AG09309 (cell line): Measurements from ENCODE around the gene VDR.

Experiments used
- DNase-seq: peaks from one replicate; pipeline ENCODE4 v3.0.0-alpha.2; 2010; ENCODE audit warnings: low read depth
- H3K4me3 ChIP-seq: 2 replicates; pipeline ENCODE4 v1.5.1; 2011; ENCODE audit warnings: mild to moderate bottlenecking, low read depth, low read length, moderate library complexity; ENCODE audit not compliant: control insufficient read depth
- CTCF ChIP-seq: IDR thresholded peaks from 2 replicates; pipeline ENCODE4 v1.5.1; 2011; ENCODE audit warnings: mild to moderate bottlenecking, low read depth, low read length, inconsistent platforms; ENCODE audit not compliant: insufficient read depth, control insufficient read depth; ENCODE audit errors: missing control alignments

VDR gene

GRCh38 chr12:47828976-47829482, 75.8 kb downstream of the VDR start:
- DNase-seq: no peak
- no peak overlapping the region for H3K4me3 ChIP-seq
- no peak for TF ChIP-seq CTCF

DNA sequence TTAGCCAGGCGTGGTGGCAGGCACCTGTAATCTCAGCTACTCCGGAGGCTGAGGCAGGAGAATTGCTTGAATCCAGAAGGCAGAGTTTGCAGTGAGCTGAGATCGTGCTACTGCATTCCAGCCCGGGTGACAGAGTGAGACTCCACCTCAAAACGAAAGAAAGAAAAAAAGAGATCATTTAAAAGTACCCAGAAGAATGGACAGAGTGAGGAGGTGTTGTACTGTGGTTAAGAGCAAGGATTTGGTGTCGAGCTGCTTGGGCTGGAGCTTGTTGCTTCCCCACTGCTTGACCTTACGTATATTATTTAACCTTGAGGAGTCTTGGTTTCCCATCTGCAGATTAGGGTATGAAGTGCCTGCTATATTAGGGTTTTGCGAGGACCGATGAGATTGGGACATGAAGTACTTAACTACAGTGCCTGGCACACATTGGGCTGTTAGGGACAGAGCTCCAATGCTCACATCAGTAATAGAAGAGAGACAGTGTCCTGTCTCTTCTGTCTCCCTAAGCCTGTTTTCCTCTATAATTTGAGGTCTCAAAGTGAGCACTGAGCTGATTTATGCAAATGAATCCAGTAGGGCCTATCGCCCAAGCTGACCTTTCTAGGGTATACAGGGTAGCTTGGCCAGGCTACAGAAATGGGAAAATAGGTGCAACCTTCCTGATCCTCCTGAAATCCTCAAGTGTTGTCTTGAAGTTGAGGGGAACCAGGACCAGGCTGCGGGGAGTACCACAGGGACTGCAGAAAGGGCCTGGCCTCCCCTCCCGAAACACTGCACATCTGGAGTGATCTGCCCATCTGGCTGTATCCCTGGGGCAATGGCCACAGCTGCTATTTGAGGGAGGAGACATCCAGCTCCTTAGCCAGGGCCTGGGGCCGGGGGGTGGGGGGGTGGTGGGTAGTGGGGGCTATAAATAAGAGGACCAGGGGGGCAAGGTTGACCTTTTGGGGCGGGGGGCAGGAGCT, 76.5 kb downstream of the VDR start:
- H3K4me3 ChIP-seq: no peak overlapping the region
- DNase-seq: no peak
- TF ChIP-seq CTCF: no peak

DNA sequence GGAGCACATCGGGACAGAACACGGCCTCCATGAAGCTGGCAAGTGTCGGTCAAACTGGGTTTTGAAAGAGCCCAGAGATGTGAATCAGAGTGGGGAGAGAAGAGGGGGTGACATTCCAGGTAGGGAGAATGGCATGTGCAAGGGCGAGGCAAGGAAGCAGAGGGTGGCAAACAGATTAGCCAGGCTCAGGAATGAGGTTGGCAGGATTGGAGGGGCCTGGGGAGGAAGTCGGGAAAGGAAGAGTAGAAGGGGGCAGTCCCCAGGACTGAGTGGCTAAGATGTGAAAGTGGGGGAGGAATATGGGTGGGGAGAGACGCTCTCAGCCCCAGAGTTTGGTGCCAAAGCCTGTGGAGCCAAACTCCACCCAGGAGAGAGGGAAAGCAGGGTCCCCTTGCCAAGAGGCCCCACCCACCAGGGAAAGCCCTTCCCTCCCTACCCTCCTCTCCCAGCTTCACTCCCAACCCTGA, 79.6 kb downstream of the VDR start:
- no peak for TF ChIP-seq CTCF
- no peak for DNase-seq
- H3K4me3 ChIP-seq: no peak overlapping the region

DNA sequence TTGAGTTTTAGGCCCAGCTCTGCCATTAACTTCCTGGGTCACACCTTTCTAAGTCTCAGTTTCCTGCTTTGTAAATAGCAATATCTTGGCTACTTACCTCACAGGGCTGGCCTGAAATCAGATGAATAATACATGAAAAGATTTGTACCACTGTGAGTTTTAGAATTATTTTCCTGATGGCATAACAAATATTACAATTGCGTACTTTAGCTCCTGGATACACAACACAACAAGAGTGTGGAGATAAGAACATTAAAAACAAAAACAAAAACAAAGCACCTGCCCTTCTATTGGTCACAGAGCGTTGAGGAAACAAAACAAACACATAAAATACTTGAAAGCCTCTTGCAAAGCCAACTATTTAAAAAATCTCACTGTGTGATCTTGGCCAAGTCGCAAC, 80.2 kb downstream of the VDR start:
- no peak for DNase-seq
- no peak overlapping the region for H3K4me3 ChIP-seq
- no peak for TF ChIP-seq CTCF

DNA sequence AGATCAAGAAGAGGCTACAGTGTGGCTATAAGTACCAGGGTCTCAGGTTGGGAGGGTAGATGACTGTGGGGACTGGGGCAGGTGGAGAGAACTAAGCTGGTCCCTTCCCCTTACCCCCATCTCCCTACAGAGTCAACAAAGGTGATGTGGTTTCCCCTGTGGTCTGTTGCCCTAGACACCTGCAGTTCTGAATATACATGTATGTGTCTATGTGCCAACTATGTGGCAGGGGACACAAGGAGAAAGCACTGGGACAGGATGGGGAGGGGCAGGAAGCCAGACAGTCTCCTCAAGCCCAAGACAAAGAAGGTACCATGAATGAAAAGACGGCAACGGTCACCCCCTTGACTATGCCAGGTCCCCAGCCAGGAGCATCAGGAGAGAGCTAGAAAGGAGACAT, 80.6 kb downstream of the VDR start:
- no peak for DNase-seq
- no peak overlapping the region for H3K4me3 ChIP-seq
- TF ChIP-seq CTCF: no peak

- H3K4me3 ChIP-seq: no peak overlapping the region
- TF ChIP-seq CTCF: no peak
- no peak for DNase-seq
Observed at GRCh38 chr12:47823422-47824086, 81.2 kb downstream of the VDR start.
